ENCODE results near the gene MEX3A.
"Not testable (repeated sequence)": the region's sequence is repeated elsewhere in the genome, so short reads cannot be mapped to it uniquely, and the experiment has no call there.

Gene MEX3A

GRCh38 chr1:156079762-156080161, 2.5 kb downstream of the MEX3A start:
- no peak for DNase-seq (ENCODE audit: low read depth in 3 of 3)

GRCh38 chr1:156078728-156079127, 3.5 kb downstream of the MEX3A start:
- no peak for DNase-seq (ENCODE audit: low read depth in 3 of 3)

- no peak for DNase-seq (ENCODE audit: low read depth in 3 of 3)
Observed at GRCh38 chr1:156077430-156077760, 4.9 kb downstream of the MEX3A start.

- no peak for DNase-seq (ENCODE audit: low read depth in 3 of 3)
Observed at GRCh38 chr1:156076609-156077429, 5.4 kb downstream of the MEX3A start.

GRCh38 chr1:156075775-156076204, 6.5 kb downstream of the MEX3A start:
- DNase-seq (ENCODE audit: low read depth in 3 of 3), result no peak

- no peak for DNase-seq (ENCODE audit: low read depth in 3 of 3)
Observed at GRCh38 chr1:156075162-156075561, 7.1 kb downstream of the MEX3A start.

GRCh38 chr1:156074661-156075060, 7.6 kb downstream of the MEX3A start:
- no peak for DNase-seq (ENCODE audit: low read depth in 3 of 3)

GRCh38 chr1:156073740-156074139, 8.5 kb downstream of the MEX3A start:
- no peak for DNase-seq (ENCODE audit: low read depth in 3 of 3)

- DNase-seq (ENCODE audit: low read depth in 3 of 3), result no peak
Observed at GRCh38 chr1:156073110-156073687, 9.1 kb downstream of the MEX3A start.

- DNase-seq (ENCODE audit: low read depth in 3 of 3), result no peak
Observed at GRCh38 chr1:156072251-156072650, 10.0 kb downstream of the MEX3A start.

GRCh38 chr1:156071332-156071816, 10.9 kb downstream of the MEX3A start:
- not testable (repeated sequence) for DNase-seq (ENCODE audit: low read depth in 3 of 3)

GRCh38 chr1:156070548-156070947, 11.7 kb downstream of the MEX3A start:
- no peak for DNase-seq (ENCODE audit: low read depth in 3 of 3)

GRCh38 chr1:156069490-156070455, 12.5 kb downstream of the MEX3A start:
- no peak for DNase-seq (ENCODE audit: low read depth in 3 of 3)

GRCh38 chr1:156067262-156067661, 15.0 kb downstream of the MEX3A start:
- DNase-seq (ENCODE audit: low read depth in 3 of 3), result no peak

- no peak for DNase-seq (ENCODE audit: low read depth in 3 of 3)
Observed at GRCh38 chr1:156065871-156066270, 16.4 kb downstream of the MEX3A start.

- no peak for DNase-seq (ENCODE audit: low read depth in 3 of 3)
Observed at GRCh38 chr1:156065212-156065611, 17.1 kb downstream of the MEX3A start.

- no peak for DNase-seq (ENCODE audit: low read depth in 3 of 3)
Observed at GRCh38 chr1:156064615-156065014, 17.6 kb downstream of the MEX3A start.

GRCh38 chr1:156063997-156064285, 18.3 kb downstream of the MEX3A start:
- no peak for DNase-seq (ENCODE audit: low read depth in 3 of 3)

GRCh38 chr1:156062189-156062588, 20.1 kb downstream of the MEX3A start:
- DNase-seq (ENCODE audit: low read depth in 3 of 3), result no peak

- no peak for DNase-seq (ENCODE audit: low read depth in 3 of 3)
Observed at GRCh38 chr1:156060937-156061636, 21.2 kb downstream of the MEX3A start, which contains the start of gene RAB25. RAB25 (plus strand) TSS chr1:156061160; CDS start chr1:156061401, 241 bp downstream.

GRCh38 chr1:156056326-156056849, 25.9 kb downstream of the MEX3A start:
- DNase-seq (ENCODE audit: low read depth in 3 of 3), result no peak
